ENCODE data around the gene TP63. TPM values are rescaled to one million over a fixed set of nuclear protein-coding genes. Genes with fewer than 3 reads are reported as not detected.

Gene TP63
- polyA plus RNA-seq, 1 donor from 2014 or later = 0.12 TPM

- Histone ChIP-seq H3K27me3 (ENCODE audit: insufficient read depth, low read depth, low read length) (no peaks in the 10 kb centered on the region), H3K4me3 (ENCODE audit: low read length) (no peak overlapping the region), H3F3A (ENCODE audit: insufficient read depth, low read length, poor library complexity, severe bottlenecking) (no peaks in the 10 kb centered on the region), H3K27ac (ENCODE audit: low read length) (no peak overlapping the region), H3K36me3 (ENCODE audit: insufficient read depth, low read length) (no peaks in the 10 kb centered on the region), H3K9me3 (ENCODE audit: low read length) (no peaks in the 10 kb centered on the region), H4K20me1 (ENCODE audit: insufficient read depth) (no peaks in the 10 kb centered on the region), H3K9ac (ENCODE audit: low read length) (no peak overlapping the region), H3K4me2 (ENCODE audit: low read length) (no peak overlapping the region), H2AFZ (ENCODE audit: low read depth, low read length) (no peak overlapping the region), H3K79me2 (replicated peaks; ENCODE audit: insufficient read depth, low read length) (no peaks in the 10 kb centered on the region), H3K9me2 (ENCODE audit: insufficient read depth, low read length) (no peaks in the 10 kb centered on the region)
- TF ChIP-seq RAD21 (conservative IDR thresholded peaks at IDR 0.05) = no peak
Observed at GRCh38 chr3:189787632-189788031, 156.4 kb downstream of the TP63 start.

GRCh38 chr3:189789432-189789831 lies 158.2 kb downstream of the TP63 start:
- H2AFZ ChIP-seq (ENCODE audit: low read depth, low read length) = no peak overlapping the region
- H3K36me3 ChIP-seq (ENCODE audit: insufficient read depth, low read length) = no peaks in the 10 kb centered on the region
- H3K9me2 ChIP-seq (ENCODE audit: insufficient read depth, low read length) = no peaks in the 10 kb centered on the region
- H3K9ac ChIP-seq (ENCODE audit: low read length) = no peak overlapping the region
- no peaks in the 10 kb centered on the region for H3K9me3 ChIP-seq (ENCODE audit: low read length)
- TF ChIP-seq EZH2 (IDR thresholded peaks at IDR 0.05; ENCODE audit: borderline replicate concordance, insufficient read depth, low read length, poor library complexity, severe bottlenecking) (no peak), MXI1 (conservative IDR thresholded peaks at IDR 0.05; ENCODE audit: poor library complexity, severe bottlenecking) (no peak), REST (IDR thresholded peaks at IDR 0.05; ENCODE audit: borderline replicate concordance) (no peak), EP300 (conservative IDR thresholded peaks at IDR 0.05; ENCODE audit: poor library complexity, severe bottlenecking) (no peak), RAD21 (conservative IDR thresholded peaks at IDR 0.05) (no peak), CTCF (IDR thresholded peaks at IDR 0.05; ENCODE audit: poor library complexity, severe bottlenecking) (no peak), TAF1 (IDR thresholded peaks at IDR 0.05; ENCODE audit: low read depth) (no peak), POLR2AphosphoS5 (IDR thresholded peaks at IDR 0.05) (no peak), SMC3 (conservative IDR thresholded peaks at IDR 0.05; ENCODE audit: poor library complexity) (no peak)
- no peak overlapping the region for H3K4me3 ChIP-seq (ENCODE audit: low read length)
- H3K79me2 ChIP-seq (replicated peaks; ENCODE audit: insufficient read depth, low read length) = no peaks in the 10 kb centered on the region
- H3K27me3 ChIP-seq (ENCODE audit: insufficient read depth, low read depth, low read length) = no peaks in the 10 kb centered on the region
- H3K27ac ChIP-seq (ENCODE audit: low read length) = no peak overlapping the region
- H3F3A ChIP-seq (ENCODE audit: insufficient read depth, low read length, poor library complexity, severe bottlenecking) = no peaks in the 10 kb centered on the region
- no peak overlapping the region for H3K4me2 ChIP-seq (ENCODE audit: low read length)
- H4K20me1 ChIP-seq (ENCODE audit: insufficient read depth) = no peaks in the 10 kb centered on the region

GRCh38 chr3:189790658-189791057 lies 159.5 kb downstream of the TP63 start:
- H3K4me3 ChIP-seq (ENCODE audit: low read length) = no peak overlapping the region
- TF ChIP-seq SMC3 (conservative IDR thresholded peaks at IDR 0.05; ENCODE audit: poor library complexity) = no peak
- H3K9me2 ChIP-seq (ENCODE audit: insufficient read depth, low read length) = no peaks in the 10 kb centered on the region
- no peak overlapping the region for H3K27ac ChIP-seq (ENCODE audit: low read length)
- H3K4me2 ChIP-seq (ENCODE audit: low read length) = no peak overlapping the region
- no peaks in the 10 kb centered on the region for H3K79me2 ChIP-seq (replicated peaks; ENCODE audit: insufficient read depth, low read length)
- no peaks in the 10 kb centered on the region for H4K20me1 ChIP-seq (ENCODE audit: insufficient read depth)
- no peak overlapping the region for H2AFZ ChIP-seq (ENCODE audit: low read depth, low read length)
- H3F3A ChIP-seq (ENCODE audit: insufficient read depth, low read length, poor library complexity, severe bottlenecking) = no peaks in the 10 kb centered on the region
- no peak overlapping the region for H3K9ac ChIP-seq (ENCODE audit: low read length)
- H3K9me3 ChIP-seq (ENCODE audit: low read length) = no peaks in the 10 kb centered on the region
- peaks cover 11% of the 10 kb centered on the region for H3K27me3 ChIP-seq (ENCODE audit: insufficient read depth, low read depth, low read length)
- no peaks in the 10 kb centered on the region for H3K36me3 ChIP-seq (ENCODE audit: insufficient read depth, low read length)
